GM13977 (cell line): ENCODE results near the gene ZNF664.

ENCODE experiments used
- DNase-seq: peaks from one replicate; pipeline ENCODE4 v3.0.0; 2012; ENCODE audit warnings: low spot score
- CTCF ChIP-seq: IDR thresholded peaks from 2 replicates; pipeline ENCODE4 v1.5.1; 2012; ENCODE audit warnings: mild to moderate bottlenecking, control low read depth; ENCODE audit not compliant: insufficient read depth; ENCODE audit errors: extremely low read depth, missing control alignments
- in situ Hi-C: fragments of 300-500 bp; cut with MboI; formaldehyde crosslinking; loops from one replicate; pipeline ENCODE4 v1.12.0; 2022; ENCODE audit warnings: low sequenced_read_pairs, low pct_unique_long_range_greater_than_20kb, mixed read lengths, inconsistent platforms; ENCODE audit not compliant: unreplicated experiment

ZNF664 gene

GRCh38 chr12:123936471-123936870, 36.5 kb upstream of the ZNF664 start:
- no peak for DNase-seq
- no peak for TF ChIP-seq CTCF
- in situ Hi-C loops = no loop called here

DNA sequence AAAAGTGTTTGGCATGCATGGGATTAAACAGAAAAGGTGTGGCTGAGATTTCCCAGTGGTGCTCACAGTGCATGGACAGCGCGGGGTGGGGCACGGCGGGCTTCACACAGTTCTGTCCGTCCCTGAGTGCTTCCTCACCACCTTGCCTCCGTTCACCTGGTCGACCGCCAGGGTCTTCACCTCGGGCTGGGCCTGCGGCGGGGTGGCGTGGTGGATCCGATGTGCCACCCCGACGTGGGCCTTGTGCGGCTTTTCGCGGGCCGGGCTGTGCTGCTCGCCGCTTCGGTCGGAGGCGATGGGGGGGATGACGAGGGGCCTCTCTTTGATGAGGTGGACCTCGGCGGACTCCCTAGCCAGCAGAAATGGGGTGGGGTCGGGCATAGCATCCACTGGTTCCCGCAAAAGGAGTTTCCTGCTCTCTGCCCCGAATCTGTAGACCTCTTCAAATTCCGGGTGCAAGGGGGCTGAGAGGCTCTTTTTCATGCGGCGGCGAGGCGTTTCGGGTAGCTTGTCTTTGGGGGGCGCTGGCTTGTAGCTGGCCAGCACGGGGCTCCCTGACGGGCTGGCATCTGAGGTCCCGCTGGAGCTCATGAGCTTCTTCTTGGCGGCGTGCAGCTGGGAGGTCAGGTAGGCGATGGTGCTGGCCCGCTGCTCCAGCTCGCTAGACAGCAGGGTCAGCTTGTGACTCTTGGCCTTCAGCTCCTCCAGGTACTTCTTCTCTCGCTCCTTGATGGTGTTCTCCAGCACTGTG, 35.9 kb upstream of the ZNF664 start:
- in situ Hi-C loops = no loop called here
- DNase-seq = no peak
- TF ChIP-seq CTCF = no peak

- no peak for TF ChIP-seq CTCF
- in situ Hi-C loops = no loop called here
Measured at GRCh38 chr12:123937707-123938591, 35.1 kb upstream of the ZNF664 start.

GRCh38 chr12:123938679-123939480, 34.1 kb upstream of the ZNF664 start:
- TF ChIP-seq CTCF = peak; percentile 45
- DNase-seq = no peak
- in situ Hi-C loops = no loop called here

More at GRCh38 chr12:123937707-123938591, 35.1 kb upstream of the ZNF664 start:
- DNase-seq = peak; percentile 59

DNA sequence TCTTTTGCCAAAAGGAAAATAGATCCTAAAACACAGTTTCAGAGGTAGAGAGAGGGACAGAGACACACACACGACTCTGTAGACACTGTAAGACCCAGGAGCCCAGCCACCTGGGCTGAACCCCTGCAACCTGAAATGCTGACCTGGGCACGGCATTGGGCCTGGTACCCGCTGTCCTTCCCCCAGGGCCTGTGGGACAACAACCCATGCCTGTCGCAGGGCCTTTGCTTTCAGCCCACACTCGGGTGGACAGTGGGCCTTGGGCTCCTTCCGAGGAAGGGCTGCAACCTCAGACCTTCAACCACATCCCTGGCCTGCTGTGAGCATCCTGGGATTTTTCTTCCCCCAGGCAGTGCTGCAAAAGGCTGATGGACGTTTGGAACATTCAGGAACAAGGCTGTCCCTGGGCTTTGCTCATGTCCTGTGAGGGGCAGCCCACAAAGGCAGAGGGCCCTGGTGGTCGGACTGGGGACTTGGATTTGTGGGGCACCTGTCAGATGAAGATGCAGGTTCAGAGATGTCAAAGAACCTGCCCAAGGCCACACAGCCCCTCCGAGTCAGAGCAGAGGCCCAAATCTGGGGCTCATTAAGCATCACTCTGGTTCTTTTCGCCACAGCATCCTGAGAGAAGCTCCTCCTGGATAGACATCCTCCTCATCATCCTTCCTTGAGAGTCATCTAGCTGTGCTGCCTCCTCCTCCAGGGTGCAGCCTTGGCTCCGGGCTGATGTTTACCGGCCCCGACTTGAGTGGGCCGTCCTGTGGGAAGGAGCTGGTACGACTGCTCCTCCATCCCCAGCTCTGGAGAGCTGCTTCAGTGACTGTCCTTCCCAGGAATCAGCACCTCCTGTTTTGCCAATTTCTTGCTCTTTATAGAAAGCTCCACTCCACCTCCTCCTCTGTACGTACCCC, 33.0 kb upstream of the ZNF664 start:
- no peak for TF ChIP-seq CTCF
- in situ Hi-C loops = no loop called here
- no peak for DNase-seq
